Stomach (tissue), 4 donors: ENCODE measurements around the gene SECISBP2L.

Source experiments
- CTCF ChIP-seq, 7 experiments: fragments of 450-650 bp in 4 of 7; fragments of 200-600 bp in 3 of 7; sonication (generic) in 3 of 7; IDR thresholded peaks; one replicate each; pipeline ENCODE4 v1.5.1; 2016 to 2019; ENCODE audit warnings: antibody characterized with exemption in 7 of 7, control low read depth in 2 of 7, mild to moderate bottlenecking in 1 of 7
- EP300 ChIP-seq: sonication (generic); formaldehyde crosslinking; IDR thresholded peaks from one replicate; pipeline ENCODE4 v1.6.1; 2017; ENCODE audit warnings: antibody characterized with exemption
- POLR2A ChIP-seq, 4 donors: fragments of 450-650 bp; IDR thresholded peaks; one replicate each; pipeline ENCODE4 v1.6.1; 2016; ENCODE audit warnings: antibody characterized with exemption in 4 of 4, control low read depth in 2 of 4, mild to moderate bottlenecking in 1 of 4, moderate library complexity in 1 of 4
- POLR2AphosphoS5 ChIP-seq, 3 donors: sonication (generic); formaldehyde crosslinking; IDR thresholded peaks; one replicate each; pipeline ENCODE4 v1.6.1; 2016; ENCODE audit warnings: antibody characterized with exemption in 3 of 3

GRCh38 chr15:49058559-49058958 is 12.3 kb upstream of the SECISBP2L start:
- TF ChIP-seq POLR2A (IDR thresholded peaks at IDR 0.05), result no peak
- no peak for TF ChIP-seq CTCF (IDR thresholded peaks at IDR 0.05)
- TF ChIP-seq POLR2AphosphoS5 (IDR thresholded peaks at IDR 0.05), result no peak
- no peak for TF ChIP-seq EP300
